Measurements from ENCODE around the gene SFMBT2. TPM values are rescaled to one million over a fixed set of nuclear protein-coding genes. Genes with fewer than 3 reads are reported as not detected.

The SFMBT2 gene
- total RNA-seq, 1 experiment from 2014 or later, result 0.02 TPM

- no peak for TF ChIP-seq ZNF274 (IDR thresholded peaks at IDR 0.05; ENCODE audit: low read depth, low read length)
- TF ChIP-seq MAX (IDR thresholded peaks at IDR 0.05), result no peak
- no peak for TF ChIP-seq RAD21 (IDR thresholded peaks at IDR 0.05; ENCODE audit: low read depth)
- no peak for TF ChIP-seq ZBTB33 (IDR thresholded peaks at IDR 0.05; ENCODE audit: extremely low read depth, insufficient replicate concordance, low read length)
- TF ChIP-seq CBX3 (IDR thresholded peaks at IDR 0.05; ENCODE audit: low read depth), result no peak
- no peak for TF ChIP-seq CTCF (IDR thresholded peaks at IDR 0.05 in 2 of 3, conservative IDR thresholded peaks at IDR 0.05 in 1 of 3; ENCODE audit: borderline replicate concordance in 1 of 3, insufficient read depth in 1 of 3, low read depth in 2 of 3, low read length in 2 of 3)
These were observed 292.8 kb downstream of the SFMBT2 start (continued) for GRCh38 chr10:7117806-7118674.

- H3K27me3 ChIP-seq (ENCODE audit: insufficient read depth, low read length), result 0 out of 2 replicates have a peak, but pooled peaks cover 4% of the 10 kb centered on the region
- H3K4me3 ChIP-seq (replicated peaks in 1 of 2; ENCODE audit: low read depth in 1 of 2, low read length in 2 of 2), result no peak overlapping the region
- H3K9ac ChIP-seq (ENCODE audit: low read length), result no peak overlapping the region
- H3K79me2 ChIP-seq (ENCODE audit: insufficient read depth, low read length), result no peaks in the 10 kb centered on the region
- ATAC-seq (no peak), DNase-seq (ENCODE audit: low read depth, low spot score) (no peak)
- no peaks in the 10 kb centered on the region for H3K9me2 ChIP-seq (ENCODE audit: insufficient read depth)
- ChIA-PET RAD21 (ENCODE audit: low non-redundant PET in 1 of 2, low total read pairs in 2 of 2, uncharacterized antibody in 2 of 2, unreplicated experiment in 2 of 2) (no interaction called here), POLR2A (no interaction called here), CTCF (no interaction called here)
- H3K36me3 ChIP-seq (ENCODE audit: control insufficient read depth in 1 of 2, insufficient read depth in 2 of 2, low read length in 2 of 2), result no peaks in the 10 kb centered on the region
- no peak overlapping the region for H3K4me2 ChIP-seq (ENCODE audit: low read length)
- no peaks in the 10 kb centered on the region for H3K9me3 ChIP-seq (ENCODE audit: control insufficient read depth in 1 of 2, insufficient read depth in 1 of 2, low read depth in 1 of 2, low read length in 2 of 2)
- no peaks in the 10 kb centered on the region for H3K4me1 ChIP-seq (ENCODE audit: control insufficient read depth in 1 of 2, insufficient read depth in 2 of 2, low read length in 2 of 2)
- no peaks in the 10 kb centered on the region for H4K20me1 ChIP-seq (ENCODE audit: insufficient read depth)
- intact Hi-C loops (cut with micrococcal nuclease), result no loop called here
- no TSS peak for BruUV-seq (replicated peaks)
- H3K27ac ChIP-seq (ENCODE audit: low read depth, low read length), result no peak overlapping the region
- no peak overlapping the region for H2AFZ ChIP-seq (ENCODE audit: low read depth, low read length, poor library complexity, severe bottlenecking)
- TF ChIP-seq JUND (IDR thresholded peaks at IDR 0.05) (no peak), ZFX (IDR thresholded peaks at IDR 0.05) (no peak), CEBPB (IDR thresholded peaks at IDR 0.05; ENCODE audit: low read depth) (no peak), CTCF (IDR thresholded peaks at IDR 0.05 in 2 of 3, conservative IDR thresholded peaks at IDR 0.05 in 1 of 3; ENCODE audit: borderline replicate concordance in 1 of 3, insufficient read depth in 1 of 3, low read depth in 2 of 3, low read length in 2 of 3) (no peak), FOSL1 (IDR thresholded peaks at IDR 0.05; ENCODE audit: low read depth) (no peak), ZNF274 (IDR thresholded peaks at IDR 0.05; ENCODE audit: low read depth, low read length) (no peak), MAX (IDR thresholded peaks at IDR 0.05) (no peak)
These were observed 293.5 kb downstream of the SFMBT2 start for GRCh38 chr10:7117177-7117799.

Data from HCT116 (cell line).